Ramos (cell line): ENCODE measurements around the gene RAC2.

Experiments used
- in situ Hi-C: fragments of 300-500 bp; cut with MboI; formaldehyde crosslinking; loops from one replicate; pipeline ENCODE4 v1.14.3; 2022; ENCODE audit warnings: low sequenced_read_pairs; ENCODE audit not compliant: unreplicated experiment

RAC2 gene

GRCh38 chr22:37244114-37244921, at the start of gene RAC2:
TSS of gene RAC2 (minus strand) at chr22:37244269. CDS start at chr22:37244148, 121 bp downstream.
- in situ Hi-C loops = no loop called here

- in situ Hi-C loops = no loop called here
These were observed 49.1 kb upstream of the RAC2 start for GRCh38 chr22:37293172-37293571.

- in situ Hi-C loops = no loop called here
These were observed 48.6 kb upstream of the RAC2 start for GRCh38 chr22:37292641-37293040.

- in situ Hi-C loops = no loop called here
These were observed 47.7 kb upstream of the RAC2 start for GRCh38 chr22:37291559-37292298.

GRCh38 chr22:37290737-37291136, 46.7 kb upstream of the RAC2 start:
- in situ Hi-C loops = no loop called here

GRCh38 chr22:37289156-37289735, 45.2 kb upstream of the RAC2 start:
- in situ Hi-C loops = no loop called here

- in situ Hi-C loops = no loop called here
These were observed 44.5 kb upstream of the RAC2 start for GRCh38 chr22:37288521-37288920.

- in situ Hi-C loops = no loop called here
These were observed 43.5 kb upstream of the RAC2 start for GRCh38 chr22:37287550-37287951.

- in situ Hi-C loops = no loop called here
These were observed 41.9 kb upstream of the RAC2 start for GRCh38 chr22:37285937-37286336.

- in situ Hi-C loops = no loop called here
These were observed 40.8 kb upstream of the RAC2 start for GRCh38 chr22:37284805-37285355.

- in situ Hi-C loops = no loop called here
These were observed 40.2 kb upstream of the RAC2 start for GRCh38 chr22:37284126-37284804.

- in situ Hi-C loops = no loop called here
These were observed 39.4 kb upstream of the RAC2 start for GRCh38 chr22:37283393-37283937.

- in situ Hi-C loops = no loop called here
These were observed 38.3 kb upstream of the RAC2 start, which contains the start of gene CYTH4 for GRCh38 chr22:37282385-37282677. TSS of gene CYTH4 (plus strand) at chr22:37282508. CDS start at chr22:37282570, 62 bp downstream.

GRCh38 chr22:37281646-37282384, 37.7 kb upstream of the RAC2 start:
- in situ Hi-C loops = no loop called here

- in situ Hi-C loops = no loop called here
These were observed 37.1 kb upstream of the RAC2 start for GRCh38 chr22:37281195-37281594.

- in situ Hi-C loops = no loop called here
These were observed 36.6 kb upstream of the RAC2 start for GRCh38 chr22:37280718-37281117.

GRCh38 chr22:37279331-37280181, 35.5 kb upstream of the RAC2 start:
- in situ Hi-C loops = no loop called here

GRCh38 chr22:37278261-37278660, 34.2 kb upstream of the RAC2 start:
- in situ Hi-C loops = no loop called here

- in situ Hi-C loops = no loop called here
These were observed 33.3 kb upstream of the RAC2 start for GRCh38 chr22:37277384-37277783.
